ENCODE measurements around the gene PROK1.

- TF ChIP-seq, protein P1, sequence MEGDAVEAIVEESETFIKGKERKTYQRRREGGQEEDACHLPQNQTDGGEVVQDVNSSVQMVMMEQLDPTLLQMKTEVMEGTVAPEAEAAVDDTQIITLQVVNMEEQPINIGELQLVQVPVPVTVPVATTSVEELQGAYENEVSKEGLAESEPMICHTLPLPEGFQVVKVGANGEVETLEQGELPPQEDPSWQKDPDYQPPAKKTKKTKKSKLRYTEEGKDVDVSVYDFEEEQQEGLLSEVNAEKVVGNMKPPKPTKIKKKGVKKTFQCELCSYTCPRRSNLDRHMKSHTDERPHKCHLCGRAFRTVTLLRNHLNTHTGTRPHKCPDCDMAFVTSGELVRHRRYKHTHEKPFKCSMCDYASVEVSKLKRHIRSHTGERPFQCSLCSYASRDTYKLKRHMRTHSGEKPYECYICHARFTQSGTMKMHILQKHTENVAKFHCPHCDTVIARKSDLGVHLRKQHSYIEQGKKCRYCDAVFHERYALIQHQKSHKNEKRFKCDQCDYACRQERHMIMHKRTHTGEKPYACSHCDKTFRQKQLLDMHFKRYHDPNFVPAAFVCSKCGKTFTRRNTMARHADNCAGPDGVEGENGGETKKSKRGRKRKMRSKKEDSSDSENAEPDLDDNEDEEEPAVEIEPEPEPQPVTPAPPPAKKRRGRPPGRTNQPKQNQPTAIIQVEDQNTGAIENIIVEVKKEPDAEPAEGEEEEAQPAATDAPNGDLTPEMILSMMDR (conservative IDR thresholded peaks at IDR 0.05; ENCODE audit: low read depth in 2 of 2) = no peak
- TF ChIP-seq POLR2AphosphoS5 (IDR thresholded peaks at IDR 0.05; ENCODE audit: low read depth) (no peak), EZH2 (IDR thresholded peaks at IDR 0.05; ENCODE audit: low read depth, unreplicated experiment) (no peak), JUNB (IDR thresholded peaks at IDR 0.05; ENCODE audit: unreplicated experiment) (no peak), REST (IDR thresholded peaks at IDR 0.05; ENCODE audit: unreplicated experiment) (no peak), NANOG (IDR thresholded peaks at IDR 0.05; ENCODE audit: borderline replicate concordance) (no peak), CREB1 (CRISPR knock-in tag; IDR thresholded peaks at IDR 0.05; ENCODE audit: low read depth) (no peak), EZH2phosphoT487 (IDR thresholded peaks at IDR 0.05; ENCODE audit: unreplicated experiment) (no peak), STAT1 (IDR thresholded peaks at IDR 0.05; ENCODE audit: unreplicated experiment) (no peak), ZNF114 (CRISPR knock-in tag; IDR thresholded peaks at IDR 0.05) (no peak)
- TF ChIP-seq, protein P2, sequence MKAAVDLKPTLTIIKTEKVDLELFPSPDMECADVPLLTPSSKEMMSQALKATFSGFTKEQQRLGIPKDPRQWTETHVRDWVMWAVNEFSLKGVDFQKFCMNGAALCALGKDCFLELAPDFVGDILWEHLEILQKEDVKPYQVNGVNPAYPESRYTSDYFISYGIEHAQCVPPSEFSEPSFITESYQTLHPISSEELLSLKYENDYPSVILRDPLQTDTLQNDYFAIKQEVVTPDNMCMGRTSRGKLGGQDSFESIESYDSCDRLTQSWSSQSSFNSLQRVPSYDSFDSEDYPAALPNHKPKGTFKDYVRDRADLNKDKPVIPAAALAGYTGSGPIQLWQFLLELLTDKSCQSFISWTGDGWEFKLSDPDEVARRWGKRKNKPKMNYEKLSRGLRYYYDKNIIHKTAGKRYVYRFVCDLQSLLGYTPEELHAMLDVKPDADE (IDR thresholded peaks at IDR 0.05) = no peak
- TF ChIP-seq, protein P3, sequence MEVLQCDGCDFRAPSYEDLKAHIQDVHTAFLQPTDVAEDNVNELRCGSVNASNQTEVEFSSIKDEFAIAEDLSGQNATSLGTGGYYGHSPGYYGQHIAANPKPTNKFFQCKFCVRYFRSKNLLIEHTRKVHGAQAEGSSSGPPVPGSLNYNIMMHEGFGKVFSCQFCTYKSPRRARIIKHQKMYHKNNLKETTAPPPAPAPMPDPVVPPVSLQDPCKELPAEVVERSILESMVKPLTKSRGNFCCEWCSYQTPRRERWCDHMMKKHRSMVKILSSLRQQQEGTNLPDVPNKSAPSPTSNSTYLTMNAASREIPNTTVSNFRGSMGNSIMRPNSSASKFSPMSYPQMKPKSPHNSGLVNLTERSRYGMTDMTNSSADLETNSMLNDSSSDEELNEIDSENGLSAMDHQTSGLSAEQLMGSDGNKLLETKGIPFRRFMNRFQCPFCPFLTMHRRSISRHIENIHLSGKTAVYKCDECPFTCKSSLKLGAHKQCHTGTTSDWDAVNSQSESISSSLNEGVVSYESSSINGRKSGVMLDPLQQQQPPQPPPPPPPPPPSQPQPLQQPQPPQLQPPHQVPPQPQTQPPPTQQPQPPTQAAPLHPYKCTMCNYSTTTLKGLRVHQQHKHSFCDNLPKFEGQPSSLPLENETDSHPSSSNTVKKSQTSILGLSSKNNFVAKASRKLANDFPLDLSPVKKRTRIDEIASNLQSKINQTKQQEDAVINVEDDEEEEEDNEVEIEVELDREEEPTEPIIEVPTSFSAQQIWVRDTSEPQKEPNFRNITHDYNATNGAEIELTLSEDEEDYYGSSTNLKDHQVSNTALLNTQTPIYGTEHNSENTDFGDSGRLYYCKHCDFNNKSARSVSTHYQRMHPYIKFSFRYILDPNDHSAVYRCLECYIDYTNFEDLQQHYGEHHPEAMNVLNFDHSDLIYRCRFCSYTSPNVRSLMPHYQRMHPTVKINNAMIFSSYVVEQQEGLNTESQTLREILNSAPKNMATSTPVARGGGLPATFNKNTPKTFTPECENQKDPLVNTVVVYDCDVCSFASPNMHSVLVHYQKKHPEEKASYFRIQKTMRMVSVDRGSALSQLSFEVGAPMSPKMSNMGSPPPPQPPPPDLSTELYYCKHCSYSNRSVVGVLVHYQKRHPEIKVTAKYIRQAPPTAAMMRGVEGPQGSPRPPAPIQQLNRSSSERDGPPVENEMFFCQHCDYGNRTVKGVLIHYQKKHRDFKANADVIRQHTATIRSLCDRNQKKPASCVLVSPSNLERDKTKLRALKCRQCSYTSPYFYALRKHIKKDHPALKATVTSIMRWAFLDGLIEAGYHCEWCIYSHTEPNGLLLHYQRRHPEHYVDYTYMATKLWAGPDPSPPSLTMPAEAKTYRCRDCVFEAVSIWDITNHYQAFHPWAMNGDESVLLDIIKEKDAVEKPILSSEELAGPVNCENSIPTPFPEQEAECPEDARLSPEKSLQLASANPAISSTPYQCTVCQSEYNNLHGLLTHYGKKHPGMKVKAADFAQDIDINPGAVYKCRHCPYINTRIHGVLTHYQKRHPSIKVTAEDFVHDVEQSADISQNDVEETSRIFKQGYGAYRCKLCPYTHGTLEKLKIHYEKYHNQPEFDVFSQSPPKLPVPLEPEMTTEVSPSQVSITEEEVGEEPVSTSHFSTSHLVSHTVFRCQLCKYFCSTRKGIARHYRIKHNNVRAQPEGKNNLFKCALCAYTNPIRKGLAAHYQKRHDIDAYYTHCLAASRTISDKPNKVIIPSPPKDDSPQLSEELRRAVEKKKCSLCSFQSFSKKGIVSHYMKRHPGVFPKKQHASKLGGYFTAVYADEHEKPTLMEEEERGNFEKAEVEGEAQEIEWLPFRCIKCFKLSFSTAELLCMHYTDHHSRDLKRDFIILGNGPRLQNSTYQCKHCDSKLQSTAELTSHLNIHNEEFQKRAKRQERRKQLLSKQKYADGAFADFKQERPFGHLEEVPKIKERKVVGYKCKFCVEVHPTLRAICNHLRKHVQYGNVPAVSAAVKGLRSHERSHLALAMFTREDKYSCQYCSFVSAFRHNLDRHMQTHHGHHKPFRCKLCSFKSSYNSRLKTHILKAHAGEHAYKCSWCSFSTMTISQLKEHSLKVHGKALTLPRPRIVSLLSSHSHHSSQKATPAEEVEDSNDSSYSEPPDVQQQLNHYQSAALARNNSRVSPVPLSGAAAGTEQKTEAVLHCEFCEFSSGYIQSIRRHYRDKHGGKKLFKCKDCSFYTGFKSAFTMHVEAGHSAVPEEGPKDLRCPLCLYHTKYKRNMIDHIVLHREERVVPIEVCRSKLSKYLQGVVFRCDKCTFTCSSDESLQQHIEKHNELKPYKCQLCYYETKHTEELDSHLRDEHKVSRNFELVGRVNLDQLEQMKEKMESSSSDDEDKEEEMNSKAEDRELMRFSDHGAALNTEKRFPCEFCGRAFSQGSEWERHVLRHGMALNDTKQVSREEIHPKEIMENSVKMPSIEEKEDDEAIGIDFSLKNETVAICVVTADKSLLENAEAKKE (CRISPR knock-in tag; IDR thresholded peaks at IDR 0.05) = no peak
Observed at GRCh38 chr1:110426854-110427253, 24.1 kb upstream of the PROK1 start.
